GM12864 (cell line): Measurements from ENCODE around the gene SCN4B.

Experiments used
- DNase-seq: peaks from one replicate; pipeline ENCODE4 v3.0.0-alpha.2; 2011; ENCODE audit warnings: low read depth
- H3K4me3 ChIP-seq: 2 replicates; pipeline ENCODE4 v1.5.1; 2011; ENCODE audit warnings: mild to moderate bottlenecking, low read depth, low read length, control low read depth
- CTCF ChIP-seq: IDR thresholded peaks from 2 replicates; pipeline ENCODE4 v1.5.1; 2011; ENCODE audit warnings: low read depth, mild to moderate bottlenecking, moderate library complexity, low read length, control low read depth, inconsistent platforms; ENCODE audit errors: missing control alignments

Gene SCN4B

GRCh38 chr11:118135796-118136165 is 16.8 kb downstream of the SCN4B start:
- no peak for DNase-seq
- no peak for TF ChIP-seq CTCF
- H3K4me3 ChIP-seq = no peak overlapping the region

DNA sequence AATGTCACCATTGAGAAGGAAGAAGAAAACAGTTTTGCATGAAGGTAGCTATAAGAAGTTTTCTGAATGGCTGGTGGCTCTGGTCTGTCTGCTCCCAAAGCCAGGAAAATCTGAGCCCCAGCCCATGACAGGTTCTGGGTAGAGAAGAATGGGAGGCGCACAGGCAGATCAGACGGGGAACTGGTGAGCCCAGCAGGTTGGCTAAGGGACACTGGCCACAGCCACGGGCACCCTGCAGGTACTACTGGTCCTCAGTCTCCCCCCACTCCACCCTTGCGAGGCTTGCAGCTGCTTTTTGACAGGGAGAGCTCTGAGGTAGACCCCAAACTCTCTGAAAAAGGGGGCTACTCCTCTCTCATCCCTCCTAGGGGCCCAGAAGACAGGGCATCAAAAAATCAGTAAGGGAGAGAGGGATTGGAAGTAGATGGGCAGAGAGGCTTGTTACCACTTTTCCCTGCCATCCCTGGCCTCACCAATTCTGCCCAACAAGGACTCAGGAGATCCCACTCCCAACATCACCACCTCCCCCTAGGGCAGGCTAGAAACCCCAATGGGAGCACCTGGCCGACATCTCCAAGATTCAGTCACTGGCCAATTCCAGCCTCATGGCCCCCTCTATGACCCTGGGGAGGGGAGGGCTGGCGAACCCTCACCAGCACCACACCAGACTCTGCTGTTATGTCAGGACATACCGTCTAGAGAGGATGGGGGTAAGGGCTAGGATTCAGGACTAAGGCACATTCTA is 17.4 kb downstream of the SCN4B start:
- no peak for TF ChIP-seq CTCF
- no peak for DNase-seq
- no peak overlapping the region for H3K4me3 ChIP-seq

DNA sequence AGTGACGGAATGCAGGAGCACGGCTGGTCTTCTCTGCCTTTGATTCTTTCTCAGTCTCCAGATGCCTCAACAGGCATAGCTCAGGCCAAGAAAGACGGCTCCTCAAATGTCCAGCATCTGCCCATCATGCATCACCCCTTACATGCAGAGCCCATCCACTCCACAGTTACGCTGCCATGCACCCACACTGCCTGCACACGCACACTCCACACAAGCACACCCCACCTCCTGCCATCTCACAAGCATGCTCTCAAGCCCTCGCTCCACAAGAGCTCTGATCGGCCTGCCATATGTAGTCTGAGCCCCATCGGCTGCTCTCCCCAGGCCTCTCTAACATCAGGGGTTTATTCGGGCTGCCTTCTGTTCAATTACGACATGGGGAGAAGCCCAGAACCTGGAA is 18.8 kb downstream of the SCN4B start:
- no peak for DNase-seq
- TF ChIP-seq CTCF = no peak
- no peak overlapping the region for H3K4me3 ChIP-seq

DNA sequence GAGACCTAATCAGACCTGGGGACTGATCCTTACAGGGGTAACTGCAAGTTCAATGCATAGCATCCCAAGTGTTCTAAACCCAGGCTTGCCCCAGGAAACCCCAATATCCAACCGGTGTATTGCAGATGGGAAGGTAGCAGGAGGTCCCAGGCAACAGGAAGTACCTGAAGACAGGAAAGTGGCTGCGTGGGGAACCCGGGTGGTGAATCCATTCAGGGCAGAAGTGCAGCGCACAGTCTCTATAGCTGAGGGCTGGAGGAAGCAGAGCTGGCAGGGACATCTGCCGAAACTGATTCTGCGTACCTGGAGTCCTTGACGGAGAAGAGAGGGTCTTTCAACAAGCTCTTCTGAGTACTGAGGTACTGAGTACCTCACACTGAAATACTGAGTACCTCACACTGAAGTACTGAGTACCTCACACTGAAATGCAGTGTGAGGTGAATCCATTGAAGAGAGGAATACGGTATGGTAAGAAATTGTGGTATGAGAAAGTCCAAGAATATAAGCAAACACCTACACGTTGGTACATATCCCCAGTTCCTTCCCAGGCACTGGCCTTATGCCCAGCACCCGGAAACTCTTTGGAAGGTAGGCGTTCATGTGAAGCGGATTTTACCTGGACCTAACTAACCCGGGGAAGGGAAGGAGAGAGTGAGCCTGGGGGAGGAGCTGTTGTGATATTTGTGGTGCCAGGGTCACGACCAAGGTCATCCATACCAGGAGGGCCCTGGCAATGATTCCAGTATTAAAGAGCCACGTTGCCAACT is 20.1 kb downstream of the SCN4B start:
- no peak for DNase-seq
- no peak for TF ChIP-seq CTCF
- H3K4me3 ChIP-seq = no peak overlapping the region

DNA sequence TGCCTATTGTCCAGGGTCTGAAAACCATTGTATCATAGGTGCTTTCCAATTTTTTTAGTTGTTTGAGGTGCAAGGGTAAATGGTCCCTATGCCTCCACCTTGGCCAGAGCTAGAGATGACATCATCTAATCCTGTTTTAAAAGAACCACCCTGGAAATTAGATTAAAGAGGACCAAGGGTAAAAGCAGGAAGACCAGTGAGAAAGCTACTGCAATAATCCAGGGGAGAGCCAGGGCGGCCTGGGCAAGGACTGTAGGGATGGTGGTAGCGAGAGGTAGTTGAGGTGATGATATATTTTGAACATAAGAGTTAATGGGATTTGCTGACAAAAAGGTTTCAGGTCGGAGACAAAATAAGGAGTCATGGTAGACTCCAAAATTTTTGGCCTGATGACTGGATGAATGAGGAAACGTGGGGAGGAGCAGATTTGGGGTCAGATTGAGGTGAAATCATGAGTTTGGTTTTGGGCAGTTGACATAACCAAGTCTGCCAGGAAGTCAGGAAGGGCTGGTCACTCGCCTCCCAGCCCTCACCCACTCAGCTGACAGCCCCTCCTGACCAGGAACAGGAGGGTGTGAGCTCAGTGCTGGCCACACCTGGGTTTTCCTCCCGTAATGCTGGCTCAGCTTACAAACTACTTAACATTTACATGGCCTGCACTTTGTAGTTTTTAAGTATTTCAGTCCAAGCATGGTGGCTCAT is 23.0 kb downstream of the SCN4B start:
- H3K4me3 ChIP-seq = no peak overlapping the region
- no peak for DNase-seq
- TF ChIP-seq CTCF = no peak

DNA sequence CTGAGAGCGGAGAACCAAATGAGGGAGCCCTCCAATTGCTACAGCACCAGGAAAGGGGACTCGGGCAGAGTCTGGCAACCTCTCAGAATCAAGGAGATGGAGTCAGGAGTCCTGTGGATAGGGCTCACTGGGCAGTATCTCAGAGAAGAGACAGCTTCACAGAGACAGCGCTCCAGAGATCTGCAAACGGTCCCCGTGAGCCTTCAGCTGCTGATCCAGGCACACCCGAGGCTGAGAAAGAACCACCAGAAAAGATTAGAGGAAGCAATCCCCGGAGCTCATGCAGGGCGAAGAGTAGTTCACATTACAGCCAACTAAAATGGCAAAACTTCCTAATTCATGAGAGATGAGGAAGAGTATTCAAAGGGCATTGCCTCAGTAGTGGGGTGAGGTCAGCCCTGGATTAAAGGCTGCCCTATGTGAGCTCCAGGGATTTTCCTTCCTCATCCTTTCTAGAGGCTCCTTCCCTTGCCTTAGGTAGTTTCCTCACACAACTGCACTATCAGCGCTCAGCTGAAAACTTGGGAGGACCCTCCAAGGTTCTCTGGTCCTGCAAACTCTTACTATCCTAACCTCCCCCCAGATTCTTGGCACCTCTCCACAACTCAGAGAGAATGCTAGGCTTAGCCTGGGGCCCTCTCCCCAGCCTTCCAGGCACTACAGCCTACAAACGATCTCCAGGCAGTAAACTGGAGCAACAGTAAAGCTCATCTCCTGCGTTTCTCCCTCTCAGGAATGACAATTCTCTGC is 23.7 kb downstream of the SCN4B start:
- DNase-seq = no peak
- H3K4me3 ChIP-seq = no peak overlapping the region
- no peak for TF ChIP-seq CTCF
